DND-41 (cell line): ENCODE results near the gene RUFY2.

Experiments
- ATAC-seq: fragments of 200-7000 bp; cut with Tn5 transposase; 3 replicates; pipeline ENCODE4 v1.9.1; 2021; ENCODE audit warnings: low read depth; ENCODE audit not compliant: insufficient read depth
- DNase-seq: peaks from one replicate; pipeline ENCODE4 v3.0.0-alpha.2; 2020
- H2AFZ ChIP-seq: 2 replicates; pipeline ENCODE4 v1.6.0; 2012; ENCODE audit warnings: low read depth, low read length
- H3K27ac ChIP-seq: 2 replicates; pipeline ENCODE4 v1.5.1; 2012; ENCODE audit warnings: low read length, inconsistent platforms
- H3K27me3 ChIP-seq: fragments of 200-600 bp; sonication (generic); 2 replicates; pipeline ENCODE4 v1.6.0; 2012; ENCODE audit warnings: low read length, mild to moderate bottlenecking, inconsistent platforms; ENCODE audit not compliant: insufficient read depth, poor library complexity
- H3K36me3 ChIP-seq: 2 replicates; pipeline ENCODE4 v1.5.1; 2012; ENCODE audit warnings: low read length, inconsistent platforms; ENCODE audit not compliant: insufficient read depth
- H3K4me1 ChIP-seq: 2 replicates; pipeline ENCODE4 v1.5.1; 2012; ENCODE audit warnings: mild to moderate bottlenecking, low read length; ENCODE audit not compliant: insufficient read depth
- H3K4me2 ChIP-seq: 2 replicates; pipeline ENCODE4 v1.6.0; 2012; ENCODE audit warnings: mild to moderate bottlenecking, moderate library complexity, low read length, inconsistent platforms; ENCODE audit not compliant: insufficient read depth
- H3K4me3 ChIP-seq, 2 experiments: fragments of 200-600 bp in 1 of 2; shearing (Covaris generic) in 1 of 2; 2 replicates each; pipeline ENCODE4 v1.5.1; 2012 to 2016; ENCODE audit warnings: inconsistent platforms in 2 of 2, low read length in 2 of 2, mild to moderate bottlenecking in 2 of 2, low read depth in 1 of 2, moderate library complexity in 1 of 2
- H3K79me2 ChIP-seq: 2 replicates; pipeline ENCODE4 v1.6.0; 2012; ENCODE audit warnings: low read length, inconsistent platforms; ENCODE audit not compliant: insufficient read depth
- H3K9ac ChIP-seq: 2 replicates; pipeline ENCODE4 v1.6.0; 2012; ENCODE audit warnings: low read depth, mild to moderate bottlenecking, inconsistent platforms, low read length, moderate library complexity
- H3K9me3 ChIP-seq: 2 replicates; pipeline ENCODE4 v1.5.1; 2012; ENCODE audit warnings: low read length, moderate library complexity, mild to moderate bottlenecking, inconsistent platforms; ENCODE audit not compliant: insufficient read depth, severe bottlenecking
- H4K20me1 ChIP-seq: 2 replicates; pipeline ENCODE4 v1.6.0; 2012; ENCODE audit warnings: low read length; ENCODE audit not compliant: insufficient read depth
- CTCF ChIP-seq: IDR thresholded peaks from 2 replicates; pipeline ENCODE4 v1.5.1; 2012; ENCODE audit warnings: borderline replicate concordance, low read length, moderate library complexity, mild to moderate bottlenecking; ENCODE audit not compliant: poor library complexity, severe bottlenecking; ENCODE audit errors: extremely low read depth
- EZH2 ChIP-seq: IDR thresholded peaks from 3 replicates; pipeline ENCODE4 v1.6.1; 2012; ENCODE audit warnings: borderline replicate concordance, low read depth, mild to moderate bottlenecking, moderate library complexity, low read length, inconsistent platforms; ENCODE audit not compliant: severe bottlenecking

Gene RUFY2

GRCh38 chr10:68371604-68372003, 35.5 kb downstream of the RUFY2 start:
- Histone ChIP-seq H3K9me3 (peaks cover 20% of the 10 kb centered on the region), H3K9ac (no peak overlapping the region), H3K36me3 (peaks cover 60% of the 10 kb centered on the region), H4K20me1 (no peaks in the 10 kb centered on the region), H3K27ac (no peak overlapping the region), H3K4me1 (no peaks in the 10 kb centered on the region), H3K79me2 (no peaks in the 10 kb centered on the region), H3K27me3 (no peaks in the 10 kb centered on the region), H3K4me2 (no peak overlapping the region), H3K4me3 (no peak overlapping the region), H2AFZ (no peak overlapping the region)
- DNase-seq, result no peak
- no peak for ATAC-seq
- TF ChIP-seq CTCF (no peak), EZH2 (no peak)

GRCh38 chr10:68367121-68367520, 40.0 kb downstream of the RUFY2 start:
- Histone ChIP-seq H3K27me3 (no peaks in the 10 kb centered on the region), H3K36me3 (peaks cover 45% of the 10 kb centered on the region), H3K79me2 (no peaks in the 10 kb centered on the region), H3K9me3 (peaks cover 5% of the 10 kb centered on the region), H3K4me2 (no peak overlapping the region), H3K27ac (no peak overlapping the region), H3K4me1 (no peaks in the 10 kb centered on the region), H3K9ac (no peak overlapping the region), H2AFZ (no peak overlapping the region), H4K20me1 (no peaks in the 10 kb centered on the region), H3K4me3 (no peak overlapping the region)
- ATAC-seq (no peak), DNase-seq (no peak)
- TF ChIP-seq CTCF (no peak), EZH2 (no peak)

- no peak overlapping the region for H3K4me3 ChIP-seq
- H3K79me2 ChIP-seq, result no peaks in the 10 kb centered on the region
- H4K20me1 ChIP-seq, result no peaks in the 10 kb centered on the region
- no peaks in the 10 kb centered on the region for H3K9me3 ChIP-seq
- no peak overlapping the region for H3K4me2 ChIP-seq
- ATAC-seq (no peak), DNase-seq (no peak)
- H2AFZ ChIP-seq, result no peak overlapping the region
- H3K9ac ChIP-seq, result no peak overlapping the region
- peaks cover 45% of the 10 kb centered on the region for H3K36me3 ChIP-seq
- no peaks in the 10 kb centered on the region for H3K27me3 ChIP-seq
- no peak for TF ChIP-seq CTCF
- TF ChIP-seq EZH2, result no peak
- H3K27ac ChIP-seq, result no peak overlapping the region
- H3K4me1 ChIP-seq, result no peaks in the 10 kb centered on the region
Observed at GRCh38 chr10:68366600-68366999, 40.5 kb downstream of the RUFY2 start.

GRCh38 chr10:68365611-68366010, 41.5 kb downstream of the RUFY2 start:
- TF ChIP-seq CTCF (no peak), EZH2 (no peak)

More at GRCh38 chr10:68365611-68366010, 41.5 kb downstream of the RUFY2 start:
- no peak for ATAC-seq
- Histone ChIP-seq H3K4me1 (no peaks in the 10 kb centered on the region), H3K4me3 (no peak overlapping the region), H3K9me3 (no peaks in the 10 kb centered on the region), H3K36me3 (peaks cover 47% of the 10 kb centered on the region), H4K20me1 (no peaks in the 10 kb centered on the region), H3K27me3 (no peaks in the 10 kb centered on the region), H3K4me2 (no peak overlapping the region), H3K79me2 (no peaks in the 10 kb centered on the region), H2AFZ (no peak overlapping the region), H3K9ac (no peak overlapping the region), H3K27ac (no peak overlapping the region)
- DNase-seq, result no peak
